ENCODE measurements around the gene GSK3B. TPM values are rescaled to one million over a fixed set of nuclear protein-coding genes. Genes with fewer than 3 reads are reported as not detected.
A peak's percentile ranks its signal among the peaks of the same experiment; 100 is the strongest.

The GSK3B gene
- total and polyA plus RNA-seq, 3 experiments from 2014 or later = 20.0 to 38.0 (median 35.7) TPM

DNA sequence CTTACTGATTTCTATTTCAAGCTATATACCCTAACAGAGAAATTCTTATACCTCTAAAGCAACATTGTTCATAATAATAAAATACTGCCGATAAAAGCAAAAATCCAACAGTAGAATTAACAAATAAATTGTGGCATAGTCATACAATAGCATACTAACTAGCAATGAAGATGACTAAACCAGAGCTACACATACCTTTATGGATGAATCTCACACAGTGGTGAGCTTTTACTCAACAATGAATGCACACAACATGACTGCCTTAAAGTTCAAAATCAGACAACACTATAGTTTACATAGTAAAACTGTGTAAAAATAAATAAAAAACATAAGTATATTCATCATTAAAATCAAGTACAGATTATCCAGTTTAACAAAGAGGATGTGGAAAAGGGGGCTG lies 213.3 kb downstream of the GSK3B start:
- no peak for DNase-seq
- CTCF ChIA-PET = interaction anchor here (0.9 kb wide), 1 partner anchor 11 kb away, joined by 3 read pairs; no protein-coding TSS in a partner anchor
- Histone ChIP-seq H3K27ac (ENCODE audit: low read depth, low read length) (no peak overlapping the region), H3K4me1 (ENCODE audit: insufficient read depth, low read length) (no peaks in the 10 kb centered on the region), H3K27me3 (ENCODE audit: insufficient read depth, low read length, poor library complexity, severe bottlenecking) (no peaks in the 10 kb centered on the region), H3K4me3 (ENCODE audit: low read length) (no peak overlapping the region), H3K9me3 (ENCODE audit: low read length) (no peaks in the 10 kb centered on the region), H3K36me3 (ENCODE audit: insufficient read depth, low read length) (no peaks in the 10 kb centered on the region)
- Mint-ChIP-seq H3K4me3 (no peak overlapping the region), H3K27me3 (peaks cover 0 to 1% of the 10 kb centered on the region in 2 donors), H3K9me3 (no peaks in the 10 kb centered on the region), H3K4me1 (peaks cover 8 to 12% (median 12%) of the 10 kb centered on the region in 3 donors), H3K36me3 (peaks cover 16 to 49% (median 19%) of the 10 kb centered on the region in 3 donors), H3K27ac (no peak overlapping the region)
- POLR2A ChIA-PET = no interaction called here

DNA sequence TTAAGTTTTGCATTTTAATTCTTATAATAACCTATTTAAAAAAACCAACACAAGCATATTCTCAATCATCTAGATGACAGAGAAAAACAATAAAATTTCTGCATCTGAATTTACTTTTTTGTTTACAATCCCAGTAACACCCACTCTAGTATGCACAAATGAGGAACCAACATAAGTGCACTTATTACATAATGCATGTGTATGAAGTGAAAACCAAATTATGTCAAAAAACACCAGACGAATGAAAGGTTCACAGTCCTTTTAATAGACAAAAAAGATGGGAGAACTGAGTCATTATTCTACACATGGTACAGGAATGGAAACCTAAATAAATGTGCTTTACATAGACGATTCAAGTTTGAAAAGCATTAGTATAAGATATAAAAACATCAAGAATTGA lies 220.6 kb downstream of the GSK3B start:
- Mint-ChIP-seq H3K4me1 (peaks cover 16 to 28% (median 28%) of the 10 kb centered on the region in 3 donors), H3K9me3 (no peaks in the 10 kb centered on the region), H3K27me3 (no peaks in the 10 kb centered on the region), H3K36me3 (peaks cover 0 to 28% (median 17%) of the 10 kb centered on the region in 3 donors), H3K4me3 (no peak overlapping the region), H3K27ac (no peak overlapping the region)
- H3K27me3 ChIP-seq (ENCODE audit: insufficient read depth, low read length, poor library complexity, severe bottlenecking) = no peaks in the 10 kb centered on the region
- H3K27ac ChIP-seq (ENCODE audit: low read depth, low read length) = no peak overlapping the region
- DNase-seq = no peak
- no peaks in the 10 kb centered on the region for H3K4me1 ChIP-seq (ENCODE audit: insufficient read depth, low read length)
- H3K36me3 ChIP-seq (ENCODE audit: insufficient read depth, low read length) = no peaks in the 10 kb centered on the region
- ChIA-PET POLR2A (no interaction called here), CTCF (no interaction called here)
- no peaks in the 10 kb centered on the region for H3K9me3 ChIP-seq (ENCODE audit: low read length)
- H3K4me3 ChIP-seq (ENCODE audit: low read length) = no peak overlapping the region

- no peak for DNase-seq
- peaks cover 24 to 36% (median 31%) of the 10 kb centered on the region in 3 donors for H3K4me1 Mint-ChIP-seq
- H3K4me3 Mint-ChIP-seq = no peak overlapping the region
- Histone ChIP-seq H3K36me3 (ENCODE audit: insufficient read depth, low read length) (no peaks in the 10 kb centered on the region), H3K9me3 (ENCODE audit: low read length) (no peaks in the 10 kb centered on the region), H3K4me3 (ENCODE audit: low read length) (no peak overlapping the region), H3K27me3 (ENCODE audit: insufficient read depth, low read length, poor library complexity, severe bottlenecking) (no peaks in the 10 kb centered on the region), H3K4me1 (ENCODE audit: insufficient read depth, low read length) (no peaks in the 10 kb centered on the region), H3K27ac (ENCODE audit: low read depth, low read length) (no peak overlapping the region)
- ChIA-PET POLR2A (no interaction called here), CTCF (no interaction called here)
- no peaks in the 10 kb centered on the region for H3K9me3 Mint-ChIP-seq
- H3K36me3 Mint-ChIP-seq = peaks cover 0 to 29% (median 12%) of the 10 kb centered on the region in 3 donors
- H3K27ac Mint-ChIP-seq = peak overlapping the region in 1 of 8 donors; percentile 18
- no peaks in the 10 kb centered on the region for H3K27me3 Mint-ChIP-seq
Measured at GRCh38 chr3:119872773-119873172, 221.5 kb downstream of the GSK3B start.

DNA sequence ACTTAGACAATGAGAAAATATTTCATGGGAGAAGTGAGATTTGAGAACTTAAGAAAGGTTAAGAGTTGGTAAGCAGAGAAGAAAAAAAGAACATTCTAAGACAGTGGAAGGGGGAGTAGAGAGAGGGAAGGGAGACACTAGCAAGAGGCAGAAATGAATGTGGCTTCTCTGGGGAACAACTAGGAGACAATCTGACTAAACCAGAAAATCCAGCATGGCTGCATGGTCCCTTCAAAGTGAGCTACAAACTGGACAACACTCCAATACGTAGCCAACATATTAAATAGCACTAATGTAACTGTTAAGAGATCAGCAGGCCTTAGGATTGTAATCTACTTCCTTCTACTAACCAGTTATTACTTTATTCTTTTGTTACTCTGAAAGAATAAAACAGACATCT lies 222.7 kb downstream of the GSK3B start:
- Mint-ChIP-seq H3K36me3 (peaks cover under 1 to 31% (median 13%) of the 10 kb centered on the region in 3 donors), H3K27ac (peak overlapping the region in 3 of 8 donors; percentile 3 to 61 (median 11)), H3K4me3 (no peak overlapping the region), H3K4me1 (peaks cover 26 to 36% (median 35%) of the 10 kb centered on the region in 3 donors), H3K27me3 (no peaks in the 10 kb centered on the region), H3K9me3 (no peaks in the 10 kb centered on the region)
- no peak overlapping the region for H3K27ac ChIP-seq (ENCODE audit: low read depth, low read length)
- no peaks in the 10 kb centered on the region for H3K36me3 ChIP-seq (ENCODE audit: insufficient read depth, low read length)
- H3K9me3 ChIP-seq (ENCODE audit: low read length) = no peaks in the 10 kb centered on the region
- ChIA-PET CTCF (no interaction called here), POLR2A (no interaction called here)
- DNase-seq = no peak
- H3K27me3 ChIP-seq (ENCODE audit: insufficient read depth, low read length, poor library complexity, severe bottlenecking) = no peaks in the 10 kb centered on the region
- H3K4me3 ChIP-seq (ENCODE audit: low read length) = no peak overlapping the region
- no peaks in the 10 kb centered on the region for H3K4me1 ChIP-seq (ENCODE audit: insufficient read depth, low read length)

DNA sequence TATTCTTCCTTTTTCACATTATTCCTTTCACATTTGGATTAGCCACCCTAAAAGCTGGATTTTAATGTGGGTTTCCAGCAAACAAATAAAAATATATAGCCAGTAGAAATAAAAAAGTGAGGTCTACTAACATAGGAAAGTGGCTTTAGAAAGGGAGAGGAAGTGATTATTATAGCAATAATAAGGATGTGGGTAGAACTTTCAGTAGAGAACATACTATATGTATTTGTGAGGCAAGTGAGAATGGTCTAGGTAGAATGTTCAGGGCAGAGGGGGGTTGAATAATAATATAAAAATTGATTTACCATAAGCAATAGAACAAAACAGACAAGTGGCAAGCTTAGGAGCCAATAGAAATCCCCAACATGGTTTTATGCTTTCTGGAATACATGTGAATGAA lies 223.7 kb downstream of the GSK3B start:
- CTCF ChIA-PET = interaction anchor here (1.0 kb wide), 1 partner anchor 88 kb away, joined by 3 read pairs; no protein-coding TSS in a partner anchor
- Mint-ChIP-seq H3K4me3 (no peak overlapping the region), H3K27me3 (no peaks in the 10 kb centered on the region), H3K9me3 (no peaks in the 10 kb centered on the region), H3K4me1 (peaks cover 25 to 36% (median 35%) of the 10 kb centered on the region in 3 donors), H3K36me3 (peaks cover 3 to 35% (median 14%) of the 10 kb centered on the region in 3 donors), H3K27ac (peak overlapping the region in 3 of 8 donors; percentile 18 to 45 (median 37))
- Histone ChIP-seq H3K27me3 (ENCODE audit: insufficient read depth, low read length, poor library complexity, severe bottlenecking) (no peaks in the 10 kb centered on the region), H3K36me3 (ENCODE audit: insufficient read depth, low read length) (no peaks in the 10 kb centered on the region), H3K4me1 (ENCODE audit: insufficient read depth, low read length) (no peaks in the 10 kb centered on the region), H3K4me3 (ENCODE audit: low read length) (no peak overlapping the region), H3K9me3 (ENCODE audit: low read length) (no peaks in the 10 kb centered on the region), H3K27ac (ENCODE audit: low read depth, low read length) (no peak overlapping the region)
- DNase-seq = no peak
- POLR2A ChIA-PET = no interaction called here

DNA sequence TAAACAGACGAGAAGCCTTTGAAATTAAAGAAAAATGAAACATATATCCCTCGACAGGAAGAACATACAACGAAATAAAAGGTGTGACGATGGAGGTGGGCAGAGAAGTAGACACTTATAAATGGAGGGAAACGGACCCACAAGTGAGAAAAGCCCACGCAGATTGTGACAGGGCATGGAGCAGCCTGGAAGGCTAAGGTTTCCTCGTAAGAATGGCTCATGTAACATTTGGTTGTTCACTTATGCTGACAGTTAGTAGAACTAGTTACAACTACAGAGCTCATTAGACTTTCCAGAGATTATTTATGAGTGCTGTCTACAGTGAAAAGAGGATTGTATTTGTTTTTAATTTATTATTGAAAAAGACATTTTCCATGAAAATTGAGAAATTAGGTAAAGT lies 229.8 kb downstream of the GSK3B start:
- Mint-ChIP-seq H3K4me3 (no peak overlapping the region), H3K9me3 (peaks cover 0 to 3% (median 0%) of the 10 kb centered on the region in 5 donors), H3K36me3 (peaks cover 26 to 59% (median 29%) of the 10 kb centered on the region in 3 donors), H3K27me3 (no peaks in the 10 kb centered on the region), H3K4me1 (peaks cover 13 to 16% (median 16%) of the 10 kb centered on the region in 3 donors), H3K27ac (no peak overlapping the region)
- ChIA-PET POLR2A (interaction anchor here (0.7 kb wide), 1 partner anchor 15 kb away, joined by 3 read pairs; no protein-coding TSS in a partner anchor), CTCF (no interaction called here)
- no peaks in the 10 kb centered on the region for H3K4me1 ChIP-seq (ENCODE audit: insufficient read depth, low read length)
- no peak for DNase-seq
- no peaks in the 10 kb centered on the region for H3K27me3 ChIP-seq (ENCODE audit: insufficient read depth, low read length, poor library complexity, severe bottlenecking)
- no peak overlapping the region for H3K4me3 ChIP-seq (ENCODE audit: low read length)
- no peaks in the 10 kb centered on the region for H3K9me3 ChIP-seq (ENCODE audit: low read length)
- H3K27ac ChIP-seq (ENCODE audit: low read depth, low read length) = no peak overlapping the region
- H3K36me3 ChIP-seq (ENCODE audit: insufficient read depth, low read length) = peaks cover 14% of the 10 kb centered on the region

DNA sequence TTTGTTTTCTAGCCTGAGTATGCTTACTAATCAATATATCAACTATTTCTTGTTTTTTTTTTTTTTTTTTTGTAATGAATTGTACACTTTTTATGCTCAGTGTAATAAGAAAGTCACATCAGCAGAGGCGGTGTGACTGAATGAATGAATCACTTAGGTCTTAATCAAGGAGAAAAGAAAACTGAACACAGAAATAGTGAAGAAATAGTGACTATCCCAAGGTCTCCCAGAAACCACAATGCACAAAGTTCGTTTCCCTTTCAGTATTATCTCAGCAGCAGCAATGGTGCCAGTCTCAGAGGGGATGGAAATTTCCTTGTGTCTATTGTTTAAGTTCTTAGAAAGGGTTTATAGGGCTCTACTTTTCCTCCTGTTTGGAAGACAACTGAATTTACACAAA lies 231.6 kb downstream of the GSK3B start:
- CTCF ChIA-PET = no interaction called here

DNA sequence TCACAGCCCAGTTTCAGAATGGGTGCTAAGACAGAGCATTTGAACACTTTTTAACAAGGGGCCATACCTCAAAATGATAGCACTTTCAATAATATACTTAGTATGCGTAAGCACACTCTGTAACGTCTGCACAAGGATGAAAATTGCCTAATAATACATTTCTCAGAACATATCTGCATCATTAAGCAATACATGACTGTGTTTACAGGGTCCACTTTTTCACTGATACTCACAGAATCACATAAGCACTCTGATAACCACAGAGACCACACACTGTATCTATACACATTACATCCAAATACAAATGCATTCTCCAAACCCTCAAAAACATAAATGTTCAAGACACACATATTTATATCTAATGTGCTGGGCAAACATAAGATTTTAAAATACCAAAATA lies 232.6 kb downstream of the GSK3B start:
- Histone ChIP-seq H3K9me3 (ENCODE audit: low read length) (no peaks in the 10 kb centered on the region), H3K27me3 (ENCODE audit: insufficient read depth, low read length, poor library complexity, severe bottlenecking) (no peaks in the 10 kb centered on the region), H3K4me1 (ENCODE audit: insufficient read depth, low read length) (no peaks in the 10 kb centered on the region), H3K36me3 (ENCODE audit: insufficient read depth, low read length) (peaks cover 18% of the 10 kb centered on the region), H3K27ac (ENCODE audit: low read depth, low read length) (no peak overlapping the region), H3K4me3 (ENCODE audit: low read length) (no peak overlapping the region)
- Mint-ChIP-seq H3K27me3 (no peaks in the 10 kb centered on the region), H3K9me3 (peaks cover 0 to 3% (median 3%) of the 10 kb centered on the region in 5 donors), H3K4me1 (peaks cover 4 to 9% (median 4%) of the 10 kb centered on the region in 3 donors), H3K27ac (no peak overlapping the region), H3K4me3 (no peak overlapping the region), H3K36me3 (peaks cover 38 to 72% (median 46%) of the 10 kb centered on the region in 3 donors)
- no peak for DNase-seq
- CTCF ChIA-PET = no interaction called here
- POLR2A ChIA-PET = no interaction called here

More for the DNA sequence above, 231.6 kb downstream of the GSK3B start:
- Mint-ChIP-seq H3K9me3 (peaks cover 0 to 3% (median 3%) of the 10 kb centered on the region in 5 donors), H3K36me3 (peaks cover 32 to 68% (median 36%) of the 10 kb centered on the region in 3 donors), H3K4me1 (peaks cover 4 to 13% (median 6%) of the 10 kb centered on the region in 3 donors), H3K27ac (no peak overlapping the region), H3K27me3 (no peaks in the 10 kb centered on the region), H3K4me3 (no peak overlapping the region)
- Histone ChIP-seq H3K9me3 (ENCODE audit: low read length) (no peaks in the 10 kb centered on the region), H3K27ac (ENCODE audit: low read depth, low read length) (no peak overlapping the region), H3K4me3 (ENCODE audit: low read length) (no peak overlapping the region), H3K27me3 (ENCODE audit: insufficient read depth, low read length, poor library complexity, severe bottlenecking) (no peaks in the 10 kb centered on the region), H3K36me3 (ENCODE audit: insufficient read depth, low read length) (peaks cover 18% of the 10 kb centered on the region), H3K4me1 (ENCODE audit: insufficient read depth, low read length) (no peaks in the 10 kb centered on the region)
- POLR2A ChIA-PET = no interaction called here
- DNase-seq = no peak
